GM19099 (cell line): ENCODE measurements around the gene SOWAHA.

ENCODE experiments used
- POLR2A ChIP-seq: IDR thresholded peaks from 3 replicates; pipeline ENCODE4 v1.6.1; 2011; ENCODE audit warnings: low read depth; ENCODE audit not compliant: insufficient read length; ENCODE audit errors: extremely low read depth

The SOWAHA gene

GRCh38 chr5:132817011-132817410, 3.9 kb downstream of the SOWAHA start:
- TF ChIP-seq POLR2A: no peak

- no peak for TF ChIP-seq POLR2A
Measured at GRCh38 chr5:132819468-132819867, 6.4 kb downstream of the SOWAHA start.

- no peak for TF ChIP-seq POLR2A
Measured at GRCh38 chr5:132820162-132820754, 7.2 kb downstream of the SOWAHA start.

GRCh38 chr5:132821350-132821749, 8.2 kb downstream of the SOWAHA start:
- no peak for TF ChIP-seq POLR2A

GRCh38 chr5:132821791-132822190, 8.7 kb downstream of the SOWAHA start:
- TF ChIP-seq POLR2A: no peak

GRCh38 chr5:132822650-132823480, 9.8 kb downstream of the SOWAHA start:
- no peak for TF ChIP-seq POLR2A

- no peak for TF ChIP-seq POLR2A
Measured at GRCh38 chr5:132823481-132824050, 10.5 kb downstream of the SOWAHA start.

GRCh38 chr5:132824426-132824825, 11.3 kb downstream of the SOWAHA start:
- TF ChIP-seq POLR2A: no peak

GRCh38 chr5:132825033-132825833, 12.1 kb downstream of the SOWAHA start:
- no peak for TF ChIP-seq POLR2A

GRCh38 chr5:132825834-132826391, 12.8 kb downstream of the SOWAHA start:
- TF ChIP-seq POLR2A: no peak

GRCh38 chr5:132826424-132827082, 13.5 kb downstream of the SOWAHA start:
- TF ChIP-seq POLR2A: no peak

GRCh38 chr5:132827943-132828673, 15.0 kb downstream of the SOWAHA start:
- TF ChIP-seq POLR2A: no peak

- no peak for TF ChIP-seq POLR2A
Measured at GRCh38 chr5:132828846-132829494, 15.9 kb downstream of the SOWAHA start.
